Astrocyte (in vitro differentiated cells and primary cell): ENCODE measurements around the gene ZMIZ1. TPM values are rescaled to one million over a fixed set of nuclear protein-coding genes. Genes with fewer than 3 reads are reported as not detected.

ENCODE experiments used
- DNase-seq: peaks from one replicate; pipeline ENCODE4 v3.0.0-alpha.2; 2010; ENCODE audit warnings: low read depth
- FAIRE-seq: peaks from 2 replicates; lab custom pipeline; 2011; peaks lifted over from hg19 to GRCh38; lab: Jason Lieb, UNC
- H2AFZ ChIP-seq: 2 replicates; pipeline ENCODE4 v1.6.0; 2012; ENCODE audit warnings: low read depth, low read length, inconsistent platforms
- H3K27ac ChIP-seq: 2 replicates; pipeline ENCODE4 v1.5.1; 2011; ENCODE audit warnings: low read depth, low read length, inconsistent platforms
- H3K27me3 ChIP-seq: 2 replicates; pipeline ENCODE4 v1.6.0; 2011; ENCODE audit warnings: low read length, inconsistent platforms; ENCODE audit not compliant: insufficient read depth
- H3K36me3 ChIP-seq: 2 replicates; pipeline ENCODE4 v1.5.1; 2011; ENCODE audit warnings: low read length, inconsistent platforms; ENCODE audit not compliant: insufficient read depth
- H3K4me1 ChIP-seq: 2 replicates; pipeline ENCODE4 v1.5.1; 2011; ENCODE audit warnings: low read length, inconsistent platforms; ENCODE audit not compliant: insufficient read depth
- H3K4me2 ChIP-seq: 2 replicates; pipeline ENCODE4 v1.6.0; 2012; ENCODE audit warnings: low read length, inconsistent platforms
- H3K4me3 ChIP-seq: 2 replicates; pipeline ENCODE4 v1.5.1; 2011; ENCODE audit warnings: low read depth, mild to moderate bottlenecking, low read length, inconsistent platforms; ENCODE audit not compliant: insufficient read depth
- H3K79me2 ChIP-seq: 2 replicates; pipeline ENCODE4 v1.6.0; 2012; ENCODE audit warnings: mild to moderate bottlenecking, low read length, inconsistent platforms; ENCODE audit not compliant: insufficient read depth
- H3K9ac ChIP-seq: 2 replicates; pipeline ENCODE4 v1.6.0; 2012; ENCODE audit warnings: mild to moderate bottlenecking, low read length, inconsistent platforms
- H3K9me3 ChIP-seq: 2 replicates; pipeline ENCODE4 v1.5.1; 2012; ENCODE audit warnings: low read depth, mild to moderate bottlenecking, low read length, inconsistent platforms; ENCODE audit not compliant: insufficient read depth
- H4K20me1 ChIP-seq: 2 replicates; pipeline ENCODE4 v1.6.0; 2012; ENCODE audit warnings: low read length, inconsistent platforms; ENCODE audit not compliant: insufficient read depth
- H3K27ac Mint-ChIP-seq: one replicate; pipeline ENCODE4 v1.8.0; 2021; ENCODE audit warnings: mild to moderate bottlenecking, mixed read lengths; ENCODE audit not compliant: unreplicated experiment
- H3K27me3 Mint-ChIP-seq: one replicate; pipeline ENCODE4 v1.8.0; 2021; ENCODE audit warnings: low read depth, mixed read lengths; ENCODE audit not compliant: unreplicated experiment
- H3K36me3 Mint-ChIP-seq: one replicate; pipeline ENCODE4 v1.8.0; 2021; ENCODE audit warnings: low read depth, mixed read lengths; ENCODE audit not compliant: unreplicated experiment
- H3K4me1 Mint-ChIP-seq: one replicate; pipeline ENCODE4 v1.8.0; 2021; ENCODE audit warnings: low read depth, mixed read lengths; ENCODE audit not compliant: unreplicated experiment
- H3K4me3 Mint-ChIP-seq: one replicate; pipeline ENCODE4 v1.8.0; 2021; ENCODE audit warnings: mild to moderate bottlenecking, moderate library complexity, mixed read lengths; ENCODE audit not compliant: unreplicated experiment
- H3K9me3 Mint-ChIP-seq: one replicate; pipeline ENCODE4 v1.8.0; 2021; ENCODE audit warnings: mild to moderate bottlenecking, mixed read lengths; ENCODE audit not compliant: unreplicated experiment
- EZH2 ChIP-seq: IDR thresholded peaks from 2 replicates; pipeline ENCODE4 v1.6.1; 2012; ENCODE audit warnings: mild to moderate bottlenecking, low read length, inconsistent platforms; ENCODE audit not compliant: insufficient read depth
- total RNA-seq: library from RNA; stranded (reverse); gene quantifications from 2 replicates; pipeline ENCODE4 v1.2.1, GENCODE V29; 2021
- TF ChIP-seq, protein P1 (sequence below): IDR thresholded peaks from 2 replicates; pipeline ENCODE4 v1.5.1; 2011; ENCODE audit warnings: low read depth, mild to moderate bottlenecking, inconsistent platforms, low read length, moderate library complexity; ENCODE audit not compliant: insufficient read depth

Gene ZMIZ1
- total RNA-seq, 1 donor from 2014 or later: 45.5 TPM

DNA sequence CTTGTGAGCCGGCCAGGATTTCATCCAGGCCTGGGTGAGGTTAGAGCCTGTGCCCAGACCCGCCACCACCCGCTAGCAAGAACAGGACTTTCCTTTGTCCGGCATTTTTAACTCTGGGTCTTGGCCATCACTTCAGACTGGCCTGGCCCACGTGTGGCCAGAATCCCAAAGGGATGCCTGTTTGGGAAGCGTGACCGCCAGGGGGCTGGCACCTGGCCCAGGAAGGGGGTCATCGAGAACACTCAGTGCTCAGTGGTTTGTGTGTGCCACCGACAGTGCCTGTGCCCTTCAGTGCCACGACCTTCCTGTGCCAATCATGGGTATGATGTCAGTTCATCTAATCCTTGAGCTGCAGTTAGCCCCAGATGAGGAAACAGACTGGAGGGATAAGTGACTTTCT, 85.0 kb downstream of the ZMIZ1 start:
- Histone ChIP-seq H3K4me1 (peaks cover 82% of the 10 kb centered on the region), H3K27ac (peak overlapping the region; percentile 95), H3K79me2 (peaks cover 76% of the 10 kb centered on the region), H3K9me3 (no peaks in the 10 kb centered on the region), H3K36me3 (no peaks in the 10 kb centered on the region), H2AFZ (no peak overlapping the region), H3K4me2 (no peak overlapping the region), H4K20me1 (no peaks in the 10 kb centered on the region), H3K27me3 (no peaks in the 10 kb centered on the region), H3K9ac (no peak overlapping the region), H3K4me3 (no peak overlapping the region)
- H3K27ac Mint-ChIP-seq: no peak overlapping the region
- peaks cover 8% of the 10 kb centered on the region for H3K36me3 Mint-ChIP-seq
- no peaks in the 10 kb centered on the region for H3K9me3 Mint-ChIP-seq
- H3K4me3 Mint-ChIP-seq: no peak overlapping the region
- DNase-seq (no peak), FAIRE-seq (no peak)
- H3K27me3 Mint-ChIP-seq: no peaks in the 10 kb centered on the region
- TF ChIP-seq, protein P1, sequence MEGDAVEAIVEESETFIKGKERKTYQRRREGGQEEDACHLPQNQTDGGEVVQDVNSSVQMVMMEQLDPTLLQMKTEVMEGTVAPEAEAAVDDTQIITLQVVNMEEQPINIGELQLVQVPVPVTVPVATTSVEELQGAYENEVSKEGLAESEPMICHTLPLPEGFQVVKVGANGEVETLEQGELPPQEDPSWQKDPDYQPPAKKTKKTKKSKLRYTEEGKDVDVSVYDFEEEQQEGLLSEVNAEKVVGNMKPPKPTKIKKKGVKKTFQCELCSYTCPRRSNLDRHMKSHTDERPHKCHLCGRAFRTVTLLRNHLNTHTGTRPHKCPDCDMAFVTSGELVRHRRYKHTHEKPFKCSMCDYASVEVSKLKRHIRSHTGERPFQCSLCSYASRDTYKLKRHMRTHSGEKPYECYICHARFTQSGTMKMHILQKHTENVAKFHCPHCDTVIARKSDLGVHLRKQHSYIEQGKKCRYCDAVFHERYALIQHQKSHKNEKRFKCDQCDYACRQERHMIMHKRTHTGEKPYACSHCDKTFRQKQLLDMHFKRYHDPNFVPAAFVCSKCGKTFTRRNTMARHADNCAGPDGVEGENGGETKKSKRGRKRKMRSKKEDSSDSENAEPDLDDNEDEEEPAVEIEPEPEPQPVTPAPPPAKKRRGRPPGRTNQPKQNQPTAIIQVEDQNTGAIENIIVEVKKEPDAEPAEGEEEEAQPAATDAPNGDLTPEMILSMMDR: no peak
- TF ChIP-seq EZH2: no peak
- H3K4me1 Mint-ChIP-seq: peaks cover 45% of the 10 kb centered on the region

DNA sequence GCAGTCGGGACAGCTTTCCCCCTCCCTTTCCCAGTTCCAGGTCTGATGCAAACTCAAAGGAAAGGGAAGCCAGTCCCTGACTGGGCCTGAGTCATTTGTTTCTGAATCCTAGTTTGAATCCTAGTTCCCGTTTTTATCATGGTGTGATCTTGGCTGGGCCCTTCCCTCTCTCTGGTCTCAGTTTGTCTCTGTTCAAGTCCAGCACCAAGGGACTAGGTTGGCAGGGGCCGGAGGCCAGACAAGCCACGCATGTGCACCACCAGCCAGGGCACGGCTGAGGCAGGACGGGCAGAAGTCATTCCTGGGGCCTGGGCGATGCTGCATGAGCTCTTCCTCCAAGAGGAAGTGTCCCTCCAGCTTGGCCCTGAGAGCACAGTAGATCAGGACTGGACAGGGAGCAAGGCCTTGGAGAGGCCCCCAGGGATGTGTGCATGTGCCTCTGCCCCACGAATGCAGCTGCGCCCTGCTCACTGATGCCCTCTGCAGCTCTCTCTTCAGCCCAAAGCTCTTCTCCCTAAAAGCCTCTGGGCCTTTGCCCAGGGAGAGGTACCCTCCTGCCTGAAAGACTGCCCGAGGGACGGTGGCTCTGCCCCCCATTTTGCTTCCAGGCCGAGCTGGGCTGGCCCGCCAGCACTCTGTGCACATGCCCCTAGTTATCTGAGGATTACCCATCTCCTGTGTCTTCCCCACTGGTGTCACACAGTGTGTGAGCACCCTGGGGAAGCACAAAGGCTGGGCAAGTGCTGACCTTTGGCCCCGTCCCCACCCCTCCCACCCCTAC, 86.7 kb downstream of the ZMIZ1 start:
- no peak for FAIRE-seq
- Mint-ChIP-seq H3K36me3 (peaks cover 8% of the 10 kb centered on the region), H3K9me3 (no peaks in the 10 kb centered on the region), H3K27me3 (no peaks in the 10 kb centered on the region), H3K4me1 (peaks cover 54% of the 10 kb centered on the region), H3K27ac (peak overlapping the region; percentile 68), H3K4me3 (no peak overlapping the region)
- Histone ChIP-seq H3K9me3 (no peaks in the 10 kb centered on the region), H3K9ac (peak overlapping the region; percentile 53), H3K27me3 (no peaks in the 10 kb centered on the region), H3K36me3 (no peaks in the 10 kb centered on the region), H3K79me2 (peaks cover 84% of the 10 kb centered on the region), H4K20me1 (peaks cover 5% of the 10 kb centered on the region), H3K4me1 (peaks cover 82% of the 10 kb centered on the region), H3K4me3 (no peak overlapping the region), H3K4me2 (peak overlapping the region; percentile 6), H2AFZ (no peak overlapping the region), H3K27ac (peak overlapping the region; percentile 77)
- no peak for DNase-seq
- TF ChIP-seq, protein P1: no peak
- no peak for TF ChIP-seq EZH2
